ENCODE data around the gene DCUN1D1.

DNA sequence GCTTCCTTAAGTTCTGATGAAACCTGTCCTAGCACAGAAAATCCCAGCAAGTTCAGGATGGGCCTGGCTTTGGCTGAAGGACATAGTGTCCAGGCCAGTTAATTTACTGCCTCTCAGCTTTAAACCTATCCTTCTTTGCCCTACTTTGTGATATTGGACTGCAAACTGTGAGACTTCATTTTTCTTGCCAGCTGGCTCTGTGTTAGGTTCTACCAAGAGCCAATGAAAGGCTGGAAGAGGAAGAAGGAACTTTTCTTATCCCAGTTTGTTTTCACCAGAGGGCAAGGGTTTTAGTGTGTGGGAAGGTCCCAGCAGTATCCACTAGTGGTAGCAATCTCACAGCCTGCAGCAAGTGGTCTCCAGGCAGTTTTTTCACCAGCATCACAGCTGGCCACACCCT is 18.2 kb downstream of the DCUN1D1 start:
- TF ChIP-seq CTCF (IDR thresholded peaks at IDR 0.05; ENCODE audit: insufficient read depth, low read length) (no peak), GABPA (IDR thresholded peaks at IDR 0.05; ENCODE audit: low read depth) (no peak), POLR2AphosphoS5 (IDR thresholded peaks at IDR 0.05; ENCODE audit: low read depth) (no peak)
- TF ChIP-seq, protein P1, sequence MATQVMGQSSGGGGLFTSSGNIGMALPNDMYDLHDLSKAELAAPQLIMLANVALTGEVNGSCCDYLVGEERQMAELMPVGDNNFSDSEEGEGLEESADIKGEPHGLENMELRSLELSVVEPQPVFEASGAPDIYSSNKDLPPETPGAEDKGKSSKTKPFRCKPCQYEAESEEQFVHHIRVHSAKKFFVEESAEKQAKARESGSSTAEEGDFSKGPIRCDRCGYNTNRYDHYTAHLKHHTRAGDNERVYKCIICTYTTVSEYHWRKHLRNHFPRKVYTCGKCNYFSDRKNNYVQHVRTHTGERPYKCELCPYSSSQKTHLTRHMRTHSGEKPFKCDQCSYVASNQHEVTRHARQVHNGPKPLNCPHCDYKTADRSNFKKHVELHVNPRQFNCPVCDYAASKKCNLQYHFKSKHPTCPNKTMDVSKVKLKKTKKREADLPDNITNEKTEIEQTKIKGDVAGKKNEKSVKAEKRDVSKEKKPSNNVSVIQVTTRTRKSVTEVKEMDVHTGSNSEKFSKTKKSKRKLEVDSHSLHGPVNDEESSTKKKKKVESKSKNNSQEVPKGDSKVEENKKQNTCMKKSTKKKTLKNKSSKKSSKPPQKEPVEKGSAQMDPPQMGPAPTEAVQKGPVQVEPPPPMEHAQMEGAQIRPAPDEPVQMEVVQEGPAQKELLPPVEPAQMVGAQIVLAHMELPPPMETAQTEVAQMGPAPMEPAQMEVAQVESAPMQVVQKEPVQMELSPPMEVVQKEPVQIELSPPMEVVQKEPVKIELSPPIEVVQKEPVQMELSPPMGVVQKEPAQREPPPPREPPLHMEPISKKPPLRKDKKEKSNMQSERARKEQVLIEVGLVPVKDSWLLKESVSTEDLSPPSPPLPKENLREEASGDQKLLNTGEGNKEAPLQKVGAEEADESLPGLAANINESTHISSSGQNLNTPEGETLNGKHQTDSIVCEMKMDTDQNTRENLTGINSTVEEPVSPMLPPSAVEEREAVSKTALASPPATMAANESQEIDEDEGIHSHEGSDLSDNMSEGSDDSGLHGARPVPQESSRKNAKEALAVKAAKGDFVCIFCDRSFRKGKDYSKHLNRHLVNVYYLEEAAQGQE (IDR thresholded peaks at IDR 0.05; ENCODE audit: insufficient replicate concordance, low read depth) = no peak
